ENCODE results near the gene ANKRD45.
A peak's percentile ranks its signal among the peaks of the same experiment; 100 is the strongest.
"Not testable (repeated sequence)": the region's sequence is repeated elsewhere in the genome, so short reads cannot be mapped to it uniquely, and the experiment has no call there.

Gene ANKRD45, protein sequence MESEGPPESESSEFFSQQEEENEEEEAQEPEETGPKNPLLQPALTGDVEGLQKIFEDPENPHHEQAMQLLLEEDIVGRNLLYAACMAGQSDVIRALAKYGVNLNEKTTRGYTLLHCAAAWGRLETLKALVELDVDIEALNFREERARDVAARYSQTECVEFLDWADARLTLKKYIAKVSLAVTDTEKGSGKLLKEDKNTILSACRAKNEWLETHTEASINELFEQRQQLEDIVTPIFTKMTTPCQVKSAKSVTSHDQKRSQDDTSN

DNA sequence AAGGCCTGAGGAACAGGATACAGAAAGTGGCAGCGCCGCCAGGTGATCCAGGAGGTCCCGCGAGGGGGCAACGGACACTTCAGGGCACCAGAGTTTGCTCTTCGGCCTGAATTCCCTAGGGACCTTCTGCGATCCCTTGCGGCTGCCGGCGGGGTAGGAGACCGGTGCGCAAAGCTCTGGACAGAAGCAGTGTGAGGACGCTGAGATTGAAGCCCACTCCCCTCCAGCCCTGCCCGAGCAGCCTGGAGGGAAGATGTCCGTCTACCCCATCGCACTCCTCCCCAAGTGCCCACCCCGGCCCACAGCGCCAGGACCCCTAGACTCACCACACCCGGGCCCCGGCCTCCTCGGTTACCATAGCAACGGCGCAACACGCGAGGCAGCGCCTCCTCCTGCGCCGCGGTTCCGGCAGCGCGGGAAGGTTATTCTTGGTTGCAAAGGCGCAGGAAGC, at the start of gene ANKRD45:
ANKRD45 (minus strand) TSS at position 361 of the 451 bp plus-strand sequence. CDS start 10,433 bp downstream, outside the sequence.
- DNase-seq, result peak; percentile 81

DNA sequence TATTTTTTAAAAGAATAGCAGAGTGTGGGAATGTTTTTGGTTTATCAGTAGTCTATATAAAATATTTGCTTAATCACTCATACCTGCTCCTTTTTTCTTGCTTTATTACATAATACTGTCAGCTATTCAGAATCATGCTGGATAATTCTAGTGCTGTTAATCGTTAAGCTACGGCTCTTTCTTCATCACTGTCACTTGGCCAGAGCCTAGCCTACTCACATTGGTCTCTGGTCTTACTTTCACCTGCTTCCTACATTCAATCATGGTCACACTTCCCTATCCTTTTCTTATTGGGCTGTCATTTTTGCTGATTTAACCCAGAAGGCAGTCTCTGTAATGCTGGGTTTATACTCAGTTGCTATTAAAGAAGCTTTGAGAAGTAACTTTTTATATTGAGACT, 47.6 kb upstream of the ANKRD45 start:
- DNase-seq, result no peak

DNA sequence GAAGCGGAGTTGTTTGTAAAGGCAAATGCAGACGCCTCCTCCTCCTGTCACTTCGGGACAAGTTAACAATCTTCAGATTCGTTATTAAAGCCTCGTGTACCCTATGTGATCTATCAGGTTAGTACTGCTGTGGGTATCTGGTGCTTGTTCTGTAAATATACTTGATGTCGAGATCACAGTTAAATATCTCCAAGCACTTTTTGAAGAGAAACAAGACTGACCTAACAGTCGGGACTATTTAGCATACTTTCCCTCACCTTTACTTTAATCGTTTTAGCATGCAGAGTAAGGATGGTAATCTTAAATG, 45.8 kb upstream of the ANKRD45 start:
- DNase-seq, result no peak

DNA sequence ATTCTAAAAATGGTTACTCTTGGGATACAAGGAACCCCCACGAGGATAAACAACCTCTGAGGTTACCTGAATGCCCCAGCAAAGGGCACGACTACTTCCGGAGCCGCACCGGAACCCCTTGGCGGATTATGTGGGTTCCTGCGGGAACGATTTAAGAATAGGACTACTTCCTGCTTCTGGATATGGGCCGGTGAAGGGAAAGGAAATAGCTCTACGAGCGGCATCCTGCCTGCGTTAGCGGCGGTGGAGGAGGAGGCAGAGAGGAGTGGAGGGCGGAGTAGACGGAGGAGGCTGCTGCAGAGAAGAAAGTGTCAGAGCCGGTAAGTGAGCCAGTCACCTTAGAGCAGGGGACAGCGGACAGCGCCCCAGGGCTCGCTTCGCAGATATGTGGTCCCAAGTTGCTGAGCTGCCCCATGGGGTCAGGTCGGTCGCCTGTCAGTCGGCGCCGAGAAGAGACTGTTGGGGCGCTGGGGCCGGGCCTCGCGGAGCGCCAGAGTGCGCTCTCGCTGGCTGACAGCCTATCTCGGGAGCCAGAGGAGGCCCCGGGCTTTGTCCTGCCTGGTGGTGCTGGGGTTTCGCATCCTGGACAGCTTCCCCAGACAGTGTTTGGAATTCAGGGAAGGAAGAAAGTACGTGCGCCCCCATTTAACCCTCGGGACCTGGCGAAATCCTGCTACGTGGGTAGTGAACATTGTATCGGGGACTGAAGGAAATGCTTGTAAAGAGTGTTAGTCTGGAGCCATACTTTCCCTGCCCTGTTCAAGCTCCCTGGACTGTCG, 45.3 kb upstream of the ANKRD45 start, which contains the start of gene KLHL20:
KLHL20 (plus strand) TSS at position 223 of the 779 bp plus-strand sequence. CDS start 1,063 bp downstream, outside the sequence.
- DNase-seq, result peak; percentile 90

DNA sequence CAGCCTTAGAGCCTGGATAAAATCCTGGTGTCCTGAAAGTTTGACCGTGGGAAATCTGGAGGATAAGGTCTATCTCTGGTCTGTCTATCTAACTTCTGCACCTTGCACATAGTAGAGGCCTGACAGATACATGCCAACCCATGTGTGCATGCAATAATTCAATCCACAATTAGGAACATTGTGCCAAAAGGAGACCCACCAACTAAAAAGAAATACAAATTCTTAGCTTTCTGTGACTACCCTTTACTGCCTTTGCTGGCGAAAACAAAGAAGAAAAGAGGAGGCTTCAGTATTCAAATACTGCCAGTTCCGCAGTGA, 44.7 kb upstream of the ANKRD45 start:
- DNase-seq, result no peak

DNA sequence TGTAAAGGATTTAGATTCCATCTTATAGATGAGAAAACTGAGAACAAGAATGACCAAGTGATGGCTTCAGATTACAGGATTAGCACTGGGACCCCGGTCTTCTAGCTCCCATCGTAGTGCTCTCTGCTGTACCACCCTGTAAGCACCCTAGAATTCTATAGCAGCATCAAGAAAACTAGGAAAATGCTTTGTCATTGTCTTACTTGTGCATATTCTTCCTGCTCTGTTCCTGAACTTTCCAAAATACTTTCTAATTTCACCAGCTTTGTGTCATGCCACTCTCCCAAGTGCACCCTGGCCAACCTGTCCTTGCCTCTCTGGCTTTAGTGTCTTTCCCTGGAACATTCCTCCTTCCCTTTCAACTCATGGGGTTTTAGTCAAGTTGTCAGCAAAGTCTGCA, 39.1 kb upstream of the ANKRD45 start:
- no peak for DNase-seq

DNA sequence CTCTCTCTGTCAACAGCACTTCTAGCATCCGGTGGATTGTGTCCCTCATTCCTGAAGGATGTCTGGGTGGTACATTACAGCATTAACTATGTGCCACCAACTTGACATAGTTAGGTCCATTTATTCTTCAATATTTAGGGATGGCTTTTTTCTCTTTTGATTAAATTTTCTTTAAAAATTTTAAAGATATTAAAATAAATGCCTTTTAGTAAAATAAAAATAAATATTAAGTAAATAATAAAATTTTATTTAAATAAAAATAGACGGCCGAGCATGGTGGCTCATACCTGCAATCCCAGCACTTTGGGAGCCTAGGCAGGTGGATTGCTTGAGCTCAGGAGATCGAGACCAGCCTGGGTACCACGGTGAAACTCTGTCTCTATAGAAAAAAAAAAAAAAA, 35.5 kb upstream of the ANKRD45 start:
- DNase-seq, result no peak

DNA sequence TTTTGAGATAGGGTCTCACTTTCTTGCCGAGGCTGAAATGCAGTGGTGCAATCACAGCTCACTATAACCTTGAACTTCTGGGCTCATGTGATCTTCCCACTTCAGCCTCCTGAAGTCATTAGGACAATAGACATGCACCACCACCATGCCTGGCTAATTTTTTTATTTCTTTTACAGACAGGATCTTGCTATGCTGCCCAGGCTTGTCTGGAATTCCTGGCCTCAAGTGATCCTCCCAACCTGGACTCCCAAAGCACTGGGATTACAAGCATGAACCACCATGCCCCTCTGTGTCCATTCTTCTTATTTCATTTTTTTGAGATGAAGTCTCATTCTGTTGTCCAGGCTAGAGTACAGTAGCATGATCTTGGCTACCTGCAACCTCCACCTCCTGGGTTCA, 33.1 kb upstream of the ANKRD45 start:
- no peak for DNase-seq

DNA sequence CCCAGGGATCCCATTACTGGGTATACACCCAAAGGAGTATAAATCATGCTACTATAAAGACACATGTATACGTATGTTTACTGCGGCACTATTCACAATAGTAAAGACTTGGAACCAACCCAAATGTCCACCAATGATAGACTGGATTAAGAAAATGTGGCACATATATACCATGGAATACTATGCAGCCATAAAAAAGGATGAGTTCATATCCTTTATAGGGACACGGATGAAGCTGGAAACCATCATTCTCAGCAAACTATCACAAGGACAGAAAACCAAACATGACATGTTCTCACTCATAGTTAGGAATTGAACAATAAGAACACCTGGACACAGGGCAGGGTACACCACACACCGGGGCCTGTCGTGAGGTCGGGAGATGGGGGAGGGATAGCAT, 31.6 kb upstream of the ANKRD45 start:
- DNase-seq, result not testable (repeated sequence)

DNA sequence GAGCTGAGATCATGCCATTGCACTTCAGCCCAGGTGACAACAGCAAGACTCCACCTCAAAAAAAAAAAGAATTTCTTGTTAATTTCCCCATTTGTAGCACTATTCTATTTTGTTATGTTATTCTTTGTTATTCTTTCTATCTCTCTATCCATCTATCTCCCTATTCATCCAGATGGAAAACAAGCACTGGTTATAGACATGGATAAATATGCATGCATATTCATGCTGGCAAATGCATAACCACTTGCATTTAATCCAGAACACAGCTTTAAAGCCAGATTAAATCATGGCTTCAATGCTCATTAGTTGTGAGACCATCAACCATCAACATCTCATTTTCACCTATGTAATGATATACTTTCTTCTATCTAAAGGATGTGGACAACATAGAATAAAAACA, 23.6 kb upstream of the ANKRD45 start:
- DNase-seq, result no peak

DNA sequence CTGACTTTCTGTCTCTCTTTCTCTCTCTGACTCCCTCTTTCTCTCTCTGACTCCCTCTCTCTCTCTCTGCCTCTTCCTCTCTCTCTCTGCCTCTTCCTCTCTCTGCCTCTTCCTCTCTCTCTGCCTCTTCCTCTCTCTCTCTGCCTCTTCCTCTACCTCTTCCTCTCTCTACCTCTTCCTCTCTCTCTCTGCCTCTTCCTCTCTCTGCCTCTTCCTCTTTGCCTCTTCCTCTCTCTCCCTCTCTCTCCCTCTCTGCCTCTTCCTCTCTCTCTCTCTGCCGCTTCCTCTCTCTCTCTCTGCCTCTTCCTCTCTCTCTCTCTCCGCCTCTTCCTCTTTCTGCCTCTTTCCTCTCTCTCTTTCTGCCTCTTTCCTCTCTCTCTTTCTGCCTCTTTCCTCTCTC, 18.6 kb upstream of the ANKRD45 start:
- DNase-seq, result no peak

DNA sequence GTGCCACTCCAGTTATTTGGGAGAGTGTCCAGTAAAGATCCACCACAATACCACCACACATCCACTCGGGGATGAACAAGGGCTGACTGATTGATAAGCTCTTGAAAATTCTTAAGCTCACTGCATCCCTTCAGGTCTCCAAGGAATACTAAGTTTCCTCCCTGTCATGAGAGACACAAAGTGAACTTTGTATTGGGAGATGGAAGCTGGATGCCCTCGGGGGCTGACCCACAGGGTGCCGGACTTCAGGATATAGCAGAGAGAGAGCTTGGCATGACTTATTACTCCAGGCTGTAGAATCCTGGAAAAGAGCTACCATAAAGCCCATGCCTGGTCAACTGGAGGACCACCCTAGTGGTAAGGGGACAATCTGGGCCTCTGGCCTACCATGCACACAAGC, 15.5 kb upstream of the ANKRD45 start:
- DNase-seq, result not testable (repeated sequence)

DNA sequence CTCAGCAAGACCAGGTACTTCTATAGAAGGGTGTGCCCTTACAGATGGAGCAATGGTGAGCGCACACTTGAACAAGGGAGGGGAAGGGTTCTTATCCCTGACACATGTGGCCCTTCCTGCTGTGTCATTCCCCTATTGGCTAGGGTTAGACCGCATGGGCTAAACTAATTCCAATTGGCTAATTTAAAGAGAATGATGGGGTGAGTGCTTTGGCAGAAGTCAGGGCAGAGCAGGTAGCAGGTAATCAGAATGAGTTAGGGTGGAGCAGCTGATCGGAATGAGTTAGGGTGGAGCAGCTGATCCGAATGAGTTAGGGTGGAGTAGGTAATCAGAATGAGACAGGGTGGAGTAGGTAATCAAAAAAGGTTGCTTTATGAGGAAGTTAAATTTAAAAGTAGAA, 14.2 kb upstream of the ANKRD45 start:
- not testable (repeated sequence) for DNase-seq

DNA sequence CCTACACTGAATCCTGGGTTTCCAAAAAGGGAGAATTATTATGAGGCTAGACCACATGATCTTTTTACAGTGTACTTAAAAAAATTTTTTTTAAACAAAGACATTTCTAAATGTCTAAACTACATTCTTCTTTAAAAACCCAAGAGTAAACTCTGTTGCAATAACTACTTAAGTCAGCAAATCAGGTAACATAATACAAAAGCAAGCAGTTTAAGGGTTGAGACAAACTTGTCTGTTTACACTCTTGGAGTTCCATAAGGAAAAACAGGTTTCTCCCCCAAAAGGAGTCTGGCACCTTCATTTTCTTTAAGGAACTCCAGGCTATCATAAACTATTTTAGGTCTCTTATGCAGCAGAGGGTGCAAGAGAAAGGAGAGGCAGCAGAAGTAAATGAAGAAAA, 12.5 kb upstream of the ANKRD45 start:
- DNase-seq, result no peak

DNA sequence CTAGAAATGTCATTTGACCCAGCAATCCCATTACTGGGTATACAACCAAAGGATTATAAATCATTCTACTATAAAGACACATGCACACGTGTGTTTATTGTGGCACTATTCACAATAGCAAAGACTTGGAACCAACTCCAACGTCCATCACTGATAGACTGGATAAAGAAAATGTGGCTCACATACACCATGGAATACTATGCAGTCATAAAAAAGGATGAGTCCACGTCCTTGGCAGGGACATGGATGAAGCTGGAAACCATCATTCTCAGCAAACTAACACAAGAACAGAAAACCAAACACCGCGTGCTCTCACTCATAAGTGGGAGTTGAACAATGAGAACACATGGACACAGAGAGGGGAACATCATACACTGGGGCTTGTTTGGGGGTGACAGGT, 10.5 kb upstream of the ANKRD45 start:
- DNase-seq, result not testable (repeated sequence)

DNA sequence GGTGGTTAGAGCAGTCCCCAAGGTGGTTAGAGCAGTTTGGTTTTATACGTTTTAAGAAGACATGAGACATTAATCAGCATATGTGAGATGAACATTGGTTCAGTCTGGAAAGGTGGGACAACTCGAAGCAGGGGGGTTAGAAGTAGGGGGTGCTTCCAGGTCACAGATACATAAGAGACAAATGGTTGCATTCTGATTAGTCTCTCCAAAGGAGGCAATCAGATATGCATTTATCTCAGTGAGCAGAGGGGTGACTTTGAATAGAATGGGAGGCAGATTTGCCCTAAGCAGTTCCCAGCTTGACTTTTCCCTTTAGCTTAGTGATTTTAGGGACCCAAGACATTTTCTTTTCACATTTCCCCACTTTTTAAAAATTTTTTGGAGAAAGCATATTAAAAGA, 4.8 kb upstream of the ANKRD45 start:
- DNase-seq, result not testable (repeated sequence)

DNA sequence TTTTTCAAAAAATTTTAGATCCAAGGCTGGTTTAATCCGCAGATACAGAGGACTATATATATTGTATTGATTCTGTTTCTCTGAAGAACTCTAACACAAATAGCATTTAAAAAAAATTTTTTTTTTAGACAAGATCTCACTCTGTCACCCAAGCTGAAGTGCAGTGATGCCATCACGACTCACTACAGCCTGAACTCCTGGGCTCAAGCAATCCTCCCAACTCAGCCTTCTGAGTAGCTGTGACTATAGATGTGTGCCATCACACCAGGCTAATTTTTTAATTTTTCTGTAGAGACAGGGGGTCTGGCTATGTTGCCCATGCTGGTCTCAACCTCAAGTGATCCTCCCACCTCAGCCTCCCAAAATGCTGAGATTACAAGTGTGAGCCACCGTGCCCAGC, 3.0 kb downstream of the ANKRD45 start:
- DNase-seq, result no peak

DNA sequence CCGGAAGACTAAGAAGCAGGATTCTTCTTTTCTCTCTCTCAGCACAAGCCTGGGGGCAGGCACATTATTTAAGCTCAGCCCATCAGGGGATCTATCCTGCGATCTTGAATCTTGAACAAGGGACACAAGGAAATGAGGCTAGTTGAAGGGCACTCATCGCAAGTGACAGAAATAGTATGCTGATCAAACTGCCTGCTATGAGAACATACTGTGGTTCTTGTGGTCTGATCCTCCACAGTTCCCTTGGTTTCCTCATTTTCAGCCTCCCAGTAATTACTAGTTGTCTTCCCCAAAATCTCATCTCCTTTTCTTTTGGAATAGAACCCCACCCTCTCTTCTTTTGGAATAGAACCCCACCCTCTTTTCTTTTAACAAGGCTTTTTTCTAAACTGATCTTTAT, 6.5 kb downstream of the ANKRD45 start:
- no peak for DNase-seq

DNA sequence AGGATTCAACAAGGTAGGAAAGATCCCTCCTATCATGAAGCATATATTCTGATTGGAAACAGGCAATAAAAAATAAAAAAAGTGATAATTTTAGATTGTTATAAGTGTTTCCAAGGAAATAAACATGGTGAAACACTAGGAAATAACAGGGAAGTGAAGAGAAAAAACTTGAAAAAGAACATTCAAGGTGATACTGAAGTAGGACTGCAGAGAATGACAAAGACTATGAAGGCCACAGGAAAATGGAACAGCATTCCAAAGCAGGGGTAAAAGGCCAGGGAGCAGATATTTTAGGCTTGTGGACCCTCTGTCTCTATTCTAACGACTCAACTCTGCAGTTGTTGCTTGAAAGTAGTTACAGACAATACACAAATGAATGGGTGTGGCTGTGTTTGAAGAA, 7.9 kb downstream of the ANKRD45 start:
- no peak for DNase-seq

DNA sequence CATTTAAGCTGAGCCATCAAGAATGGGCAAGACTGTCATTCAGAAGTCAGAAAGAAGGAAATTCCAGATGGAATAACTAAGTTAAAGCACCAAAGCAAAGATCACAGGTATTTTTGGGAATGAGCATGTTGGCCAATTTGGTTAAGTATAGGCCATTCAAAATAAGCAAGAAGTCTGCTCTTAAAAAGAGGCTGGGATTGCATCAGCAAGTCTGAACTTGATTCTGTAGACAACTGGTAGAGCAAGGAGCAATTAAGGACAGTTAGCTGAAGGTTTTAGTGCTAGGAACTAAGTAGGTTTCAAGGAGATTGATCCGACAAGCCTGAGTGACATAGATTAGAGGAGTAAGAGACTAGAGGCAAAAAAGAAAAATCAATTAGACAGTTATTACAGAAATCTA, 8.4 kb downstream of the ANKRD45 start:
- DNase-seq, result no peak

DNA sequence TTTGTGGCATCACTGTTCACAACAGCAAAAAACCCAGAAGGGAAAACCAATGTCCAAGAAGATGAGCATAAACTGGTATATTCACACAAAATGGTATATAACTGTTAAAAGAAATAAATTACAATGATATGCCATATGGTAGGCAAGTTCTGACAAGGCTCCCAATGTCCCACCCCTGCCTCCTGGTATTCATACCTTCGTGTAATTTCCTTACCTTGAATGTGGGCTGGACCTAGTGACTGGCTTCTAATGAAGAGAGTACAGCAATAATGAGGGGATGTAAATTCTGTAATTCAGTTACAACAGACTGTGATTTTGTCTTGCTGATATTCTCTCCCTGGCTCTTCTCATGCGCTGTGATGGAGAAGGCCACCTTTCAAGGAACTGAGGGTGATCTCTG, 9.3 kb downstream of the ANKRD45 start:
- no peak for DNase-seq

DNA sequence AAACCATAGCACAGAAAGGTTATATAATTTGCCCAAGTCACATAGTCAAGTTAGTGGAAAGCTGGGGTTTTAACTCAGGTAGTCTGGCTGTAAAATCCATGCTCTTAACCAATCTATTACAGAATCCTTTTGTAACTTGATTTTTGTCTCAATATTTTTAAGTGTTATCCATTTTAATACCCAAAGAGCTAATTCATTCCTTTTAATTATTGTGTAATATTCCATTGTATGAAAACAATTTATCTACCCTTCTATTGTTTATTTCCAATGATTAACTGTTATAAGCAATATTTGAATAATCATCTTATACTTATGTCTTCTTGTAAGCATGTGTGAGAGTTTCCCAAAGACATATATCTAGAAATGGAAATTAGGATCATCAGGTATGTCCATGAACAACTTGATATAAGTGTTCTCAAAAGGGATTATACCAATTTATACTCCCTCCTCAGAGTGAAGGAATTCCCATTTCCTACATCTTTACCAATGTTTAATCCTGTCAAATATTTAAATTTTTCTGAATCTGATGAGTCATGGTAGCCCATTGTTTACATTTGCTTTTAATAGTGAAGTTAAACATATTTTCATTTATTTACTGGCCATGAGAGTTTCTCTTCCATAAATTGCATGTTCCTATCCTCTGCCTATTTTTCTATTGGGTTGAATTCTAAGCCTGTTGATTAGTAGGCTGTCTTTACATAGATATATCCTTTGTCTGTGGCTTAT, 20.6 kb downstream of the ANKRD45 start:
- DNase-seq, result no peak

DNA sequence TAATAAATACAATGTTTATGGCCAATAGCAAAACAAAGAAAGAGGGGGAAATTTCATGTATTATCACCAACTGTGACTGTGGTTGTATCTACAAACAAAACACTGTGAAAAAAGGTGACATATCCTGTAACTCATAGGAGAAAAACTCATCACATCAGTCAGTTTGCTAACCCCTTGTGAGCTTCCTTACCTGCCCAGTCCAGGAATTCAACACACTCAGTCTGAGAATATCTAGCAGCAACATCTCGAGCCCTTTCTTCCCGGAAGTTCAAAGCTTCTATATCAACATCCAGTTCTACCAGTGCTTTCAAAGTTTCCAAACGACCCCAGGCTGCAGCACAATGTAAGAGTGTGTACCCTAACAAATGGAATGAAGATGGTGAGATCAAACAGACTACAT, 23.0 kb downstream of the ANKRD45 start:
- DNase-seq, result no peak
